Measurements from ENCODE around the gene NTM.
"Not testable (repeated sequence)": the region's sequence is repeated elsewhere in the genome, so short reads cannot be mapped to it uniquely, and the experiment has no call there.

NTM gene

GRCh38 chr11:131908316-131908715 lies 537.9 kb downstream of the NTM start:
- no peak for DNase-seq

- DNase-seq: no peak
Observed at GRCh38 chr11:131909426-131910177, 539.2 kb downstream of the NTM start.

GRCh38 chr11:131910178-131910522 lies 539.7 kb downstream of the NTM start:
- no peak for DNase-seq

GRCh38 chr11:131910523-131911387 lies 540.3 kb downstream of the NTM start:
- no peak for DNase-seq

- DNase-seq: not testable (repeated sequence)
Observed at GRCh38 chr11:131911388-131912032, 541.1 kb downstream of the NTM start.

- no peak for DNase-seq
Observed at GRCh38 chr11:131912134-131912533, 541.7 kb downstream of the NTM start.

- DNase-seq: no peak
Observed at GRCh38 chr11:131913267-131913666, 542.9 kb downstream of the NTM start.

GRCh38 chr11:131914361-131914774 lies 544.0 kb downstream of the NTM start:
- no peak for DNase-seq

- DNase-seq: no peak
Observed at GRCh38 chr11:131916638-131917037, 546.2 kb downstream of the NTM start.

- DNase-seq: no peak
Observed at GRCh38 chr11:131917634-131918384, 547.4 kb downstream of the NTM start.

- no peak for DNase-seq
Observed at GRCh38 chr11:131918663-131919062, 548.2 kb downstream of the NTM start.

GRCh38 chr11:131922220-131922619 lies 551.8 kb downstream of the NTM start:
- no peak for DNase-seq

GRCh38 chr11:131923309-131923708 lies 552.9 kb downstream of the NTM start:
- no peak for DNase-seq

- DNase-seq: no peak
Observed at GRCh38 chr11:131924001-131924400, 553.6 kb downstream of the NTM start.

- no peak for DNase-seq
Observed at GRCh38 chr11:131924457-131925201, 554.2 kb downstream of the NTM start.

- DNase-seq: no peak
Observed at GRCh38 chr11:131925829-131926228, 555.4 kb downstream of the NTM start.

GRCh38 chr11:131928992-131929391 lies 558.6 kb downstream of the NTM start:
- no peak for DNase-seq

GRCh38 chr11:131932584-131933325 lies 562.3 kb downstream of the NTM start:
- no peak for DNase-seq

GRCh38 chr11:131934006-131934405 lies 563.6 kb downstream of the NTM start:
- DNase-seq: no peak

- DNase-seq: no peak
Observed at GRCh38 chr11:131938351-131938751, 567.9 kb downstream of the NTM start.

GRCh38 chr11:131940126-131940525 lies 569.7 kb downstream of the NTM start:
- no peak for DNase-seq
